Measurements from ENCODE around the gene PLIN4. TPM values are rescaled to one million over a fixed set of nuclear protein-coding genes. Genes with fewer than 3 reads are reported as not detected.

PLIN4 gene
- total RNA-seq, 1 donor from 2014 or later: 0.27 TPM

DNA sequence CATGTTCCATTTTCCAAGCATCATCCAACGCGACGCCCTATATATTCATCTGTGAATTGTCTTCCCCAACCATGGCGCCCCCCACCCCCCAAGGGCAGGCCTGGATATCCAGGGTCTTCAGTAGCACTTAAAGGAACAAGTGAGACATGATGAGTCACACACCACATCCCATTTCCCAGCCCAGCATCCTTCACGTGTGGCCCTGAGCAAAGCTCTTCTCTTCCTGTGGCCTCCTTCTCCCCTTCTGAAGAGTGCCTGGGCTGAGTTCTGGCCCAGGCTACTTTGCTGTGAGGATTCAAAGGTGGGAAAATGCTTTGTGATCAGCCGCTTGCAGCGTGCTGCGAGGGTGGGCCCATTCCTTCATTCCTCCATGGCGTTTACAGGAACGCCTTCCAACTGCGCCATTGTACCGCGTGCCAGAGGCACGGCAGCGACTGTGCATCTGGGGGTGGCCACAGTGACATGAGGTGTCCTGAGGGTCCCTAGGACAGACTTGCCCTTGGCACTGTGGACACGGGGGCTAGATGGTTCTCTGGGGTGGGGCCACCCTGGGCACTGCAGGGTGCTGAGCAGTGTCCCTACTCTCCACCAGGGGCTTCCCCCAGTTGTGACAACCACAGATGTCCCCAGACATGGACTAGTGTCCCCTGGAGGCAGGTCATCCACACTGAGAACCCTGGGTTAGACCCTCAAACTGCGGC is 11.7 kb downstream of the PLIN4 start:
- peak overlapping the region; percentile 69 for H3K4me3 Mint-ChIP-seq (ENCODE audit: unreplicated experiment)
- peak overlapping the region; percentile 36 for H3K27ac Mint-ChIP-seq (ENCODE audit: unreplicated experiment)
- peaks cover 16% of the 10 kb centered on the region for H3K27me3 Mint-ChIP-seq (ENCODE audit: unreplicated experiment)
- H3K36me3 Mint-ChIP-seq (ENCODE audit: unreplicated experiment): no peaks in the 10 kb centered on the region
- TF ChIP-seq, protein P1, sequence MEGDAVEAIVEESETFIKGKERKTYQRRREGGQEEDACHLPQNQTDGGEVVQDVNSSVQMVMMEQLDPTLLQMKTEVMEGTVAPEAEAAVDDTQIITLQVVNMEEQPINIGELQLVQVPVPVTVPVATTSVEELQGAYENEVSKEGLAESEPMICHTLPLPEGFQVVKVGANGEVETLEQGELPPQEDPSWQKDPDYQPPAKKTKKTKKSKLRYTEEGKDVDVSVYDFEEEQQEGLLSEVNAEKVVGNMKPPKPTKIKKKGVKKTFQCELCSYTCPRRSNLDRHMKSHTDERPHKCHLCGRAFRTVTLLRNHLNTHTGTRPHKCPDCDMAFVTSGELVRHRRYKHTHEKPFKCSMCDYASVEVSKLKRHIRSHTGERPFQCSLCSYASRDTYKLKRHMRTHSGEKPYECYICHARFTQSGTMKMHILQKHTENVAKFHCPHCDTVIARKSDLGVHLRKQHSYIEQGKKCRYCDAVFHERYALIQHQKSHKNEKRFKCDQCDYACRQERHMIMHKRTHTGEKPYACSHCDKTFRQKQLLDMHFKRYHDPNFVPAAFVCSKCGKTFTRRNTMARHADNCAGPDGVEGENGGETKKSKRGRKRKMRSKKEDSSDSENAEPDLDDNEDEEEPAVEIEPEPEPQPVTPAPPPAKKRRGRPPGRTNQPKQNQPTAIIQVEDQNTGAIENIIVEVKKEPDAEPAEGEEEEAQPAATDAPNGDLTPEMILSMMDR (IDR thresholded peaks at IDR 0.05; ENCODE audit: partially characterized antibody, unreplicated experiment): no peak
- peaks cover 3% of the 10 kb centered on the region for H3K9me3 Mint-ChIP-seq (ENCODE audit: unreplicated experiment)
- DNase-seq: no peak
- peaks cover 7% of the 10 kb centered on the region for H3K4me1 Mint-ChIP-seq (ENCODE audit: low read depth, unreplicated experiment)

DNA sequence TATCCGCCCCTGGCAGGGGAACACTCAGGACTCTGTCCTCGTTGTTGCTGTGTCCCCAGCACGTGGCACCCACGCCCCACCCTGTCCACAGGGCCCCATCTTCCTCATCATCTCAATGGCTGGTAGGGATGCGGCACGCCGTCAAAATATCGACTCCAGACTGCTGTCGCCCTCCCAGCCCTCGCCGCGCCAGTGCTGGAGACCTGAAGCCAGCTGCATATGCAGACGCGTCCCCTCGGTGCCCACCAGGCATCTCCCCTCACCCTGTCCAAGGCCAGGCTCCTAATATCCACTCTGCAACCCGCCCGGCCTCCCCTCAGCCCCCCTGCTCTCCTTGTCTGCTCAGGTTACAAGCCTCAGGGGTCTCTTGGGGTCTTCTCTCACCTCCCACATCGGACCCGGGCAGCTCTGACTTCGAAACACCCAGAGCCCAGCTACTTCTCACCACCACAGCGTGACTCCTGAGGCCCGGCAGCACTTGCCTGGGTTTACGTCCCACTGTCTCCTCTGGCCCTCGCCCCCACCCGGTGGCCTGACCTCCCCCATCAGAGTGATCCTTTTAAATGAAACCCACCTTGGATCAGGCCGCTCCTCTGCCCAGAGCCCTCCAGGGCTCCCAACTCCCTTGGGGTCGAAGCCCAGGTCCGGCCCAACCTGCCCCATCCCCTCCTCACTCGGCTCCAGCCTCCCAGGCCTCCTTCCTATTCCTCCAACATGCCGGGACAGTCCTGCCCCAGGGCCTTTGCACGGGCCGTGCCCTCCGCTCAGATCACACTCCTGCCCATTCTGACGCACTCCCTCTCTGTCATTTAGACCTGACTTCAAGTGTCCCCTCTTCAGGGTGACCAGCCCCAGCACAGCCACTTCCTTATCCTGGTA is 12.5 kb downstream of the PLIN4 start:
- TF ChIP-seq, protein P1 (IDR thresholded peaks at IDR 0.05; ENCODE audit: partially characterized antibody, unreplicated experiment): no peak
- no peak for DNase-seq
- Mint-ChIP-seq H3K36me3 (ENCODE audit: unreplicated experiment) (no peaks in the 10 kb centered on the region), H3K9me3 (ENCODE audit: unreplicated experiment) (peaks cover 3% of the 10 kb centered on the region), H3K4me1 (ENCODE audit: low read depth, unreplicated experiment) (peaks cover 7% of the 10 kb centered on the region), H3K27ac (ENCODE audit: unreplicated experiment) (peak overlapping the region; percentile 36), H3K4me3 (ENCODE audit: unreplicated experiment) (peak overlapping the region; percentile 69), H3K27me3 (ENCODE audit: unreplicated experiment) (peaks cover 12% of the 10 kb centered on the region)

DNA sequence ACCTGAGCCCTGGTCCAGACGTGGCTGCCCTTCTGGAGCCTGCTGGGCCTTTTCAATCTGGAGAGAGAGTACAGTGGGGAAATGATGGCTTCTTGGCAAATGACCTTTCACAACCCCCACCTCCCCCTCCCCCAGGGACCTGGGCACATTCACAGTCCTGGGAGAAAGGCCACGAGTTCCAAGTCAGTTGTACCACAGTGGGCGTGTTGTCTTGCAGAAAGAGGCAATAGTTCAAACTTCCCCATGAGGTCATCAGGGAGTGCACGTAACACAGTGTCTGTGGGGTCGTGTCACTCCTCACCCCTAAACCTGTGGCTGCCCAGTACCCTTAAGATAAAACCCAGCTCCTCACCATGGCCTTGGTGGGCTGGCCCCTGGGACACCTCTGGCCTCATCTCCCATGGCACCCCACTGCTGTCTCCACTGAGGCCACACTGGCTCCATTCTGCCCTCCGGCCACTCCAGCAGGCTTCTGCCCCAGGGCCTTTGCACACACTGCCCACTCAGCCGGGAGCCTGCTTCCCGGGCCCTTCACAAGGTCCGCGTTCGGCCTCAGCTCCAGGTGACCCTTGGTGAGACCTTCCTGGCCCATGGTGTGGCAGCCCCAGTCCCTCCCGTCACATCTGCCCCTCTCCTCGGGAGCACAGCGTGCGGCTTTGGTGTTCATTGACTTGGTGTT is 13.3 kb downstream of the PLIN4 start:
- H3K36me3 Mint-ChIP-seq (ENCODE audit: unreplicated experiment): no peaks in the 10 kb centered on the region
- H3K4me1 Mint-ChIP-seq (ENCODE audit: low read depth, unreplicated experiment): peaks cover 7% of the 10 kb centered on the region
- no peak overlapping the region for H3K4me3 Mint-ChIP-seq (ENCODE audit: unreplicated experiment)
- no peak for DNase-seq
- peaks cover 12% of the 10 kb centered on the region for H3K27me3 Mint-ChIP-seq (ENCODE audit: unreplicated experiment)
- peaks cover 3% of the 10 kb centered on the region for H3K9me3 Mint-ChIP-seq (ENCODE audit: unreplicated experiment)
- H3K27ac Mint-ChIP-seq (ENCODE audit: unreplicated experiment): no peak overlapping the region
- TF ChIP-seq, protein P1 (IDR thresholded peaks at IDR 0.05; ENCODE audit: partially characterized antibody, unreplicated experiment): no peak

DNA sequence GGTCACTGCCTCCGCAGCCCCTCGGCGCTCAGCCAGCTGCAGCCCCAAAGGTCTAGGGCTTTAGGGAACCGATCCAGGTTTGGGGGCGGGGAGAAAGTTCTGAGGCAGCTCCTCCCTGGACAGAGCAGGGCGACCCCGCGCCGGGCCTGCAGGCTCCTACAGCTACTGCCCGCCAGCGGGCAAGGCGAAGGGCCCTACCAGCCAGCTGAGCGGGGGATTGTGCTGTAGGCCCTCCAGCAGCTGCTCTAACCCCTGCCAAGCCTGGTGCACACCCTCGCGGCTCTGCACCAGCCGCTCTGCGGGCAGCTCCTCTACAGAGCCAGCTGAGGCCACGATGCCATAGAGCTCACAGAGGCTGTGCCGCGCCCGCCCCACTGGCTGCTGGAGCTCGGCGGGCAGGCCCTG is 14.0 kb downstream of the PLIN4 start:
- Mint-ChIP-seq H3K36me3 (ENCODE audit: unreplicated experiment) (no peaks in the 10 kb centered on the region), H3K4me1 (ENCODE audit: low read depth, unreplicated experiment) (peaks cover 7% of the 10 kb centered on the region), H3K9me3 (ENCODE audit: unreplicated experiment) (peaks cover 3% of the 10 kb centered on the region)

More for the DNA sequence above, 14.0 kb downstream of the PLIN4 start:
- Mint-ChIP-seq H3K4me3 (ENCODE audit: unreplicated experiment) (no peak overlapping the region), H3K27me3 (ENCODE audit: unreplicated experiment) (peaks cover 12% of the 10 kb centered on the region), H3K27ac (ENCODE audit: unreplicated experiment) (no peak overlapping the region)
- no peak for DNase-seq
- TF ChIP-seq, protein P1 (IDR thresholded peaks at IDR 0.05; ENCODE audit: partially characterized antibody, unreplicated experiment): no peak

Data from glutamatergic neuron (in vitro differentiated cells).